Ectodermal cell (in vitro differentiated cells): ENCODE data around the gene MTAP.
A peak's percentile ranks its signal among the peaks of the same experiment; 100 is the strongest.

Experiments used
- H3K27ac ChIP-seq: 2 replicates; pipeline ENCODE4 v1.7.0; 2013; ENCODE audit warnings: mild to moderate bottlenecking, low read depth, low read length; ENCODE audit not compliant: insufficient read depth, poor library complexity, severe bottlenecking
- H3K27me3 ChIP-seq: 2 replicates; pipeline ENCODE4 v1.7.0; 2013; ENCODE audit warnings: mild to moderate bottlenecking, low read length; ENCODE audit not compliant: insufficient read depth, control insufficient read depth, poor library complexity, severe bottlenecking
- H3K36me3 ChIP-seq: one replicate; pipeline ENCODE4 v1.7.0; 2013; ENCODE audit warnings: low read length; ENCODE audit not compliant: control insufficient read depth, insufficient read depth
- H3K4me1 ChIP-seq: one replicate; pipeline ENCODE4 v1.7.0; 2013; ENCODE audit warnings: low read length; ENCODE audit not compliant: control insufficient read depth, insufficient read depth
- H3K4me3 ChIP-seq: 2 replicates; pipeline ENCODE4 v1.7.0; 2013; ENCODE audit warnings: low read depth, low read length, control low read depth; ENCODE audit not compliant: insufficient read depth
- H3K9me3 ChIP-seq: 2 replicates; pipeline ENCODE4 v1.7.0; 2013; ENCODE audit warnings: mild to moderate bottlenecking, low read length, moderate library complexity; ENCODE audit not compliant: control insufficient read depth
- WGBS, 2 experiments: methylation state at CpG; one replicate each; pipeline ENCODE4 v1.1.7; 2013; ENCODE audit warnings: missing lambda C conversion rate in 2 of 2; 5-methylcytosine and 5-hydroxymethylcytosine counted together

The MTAP gene

DNA sequence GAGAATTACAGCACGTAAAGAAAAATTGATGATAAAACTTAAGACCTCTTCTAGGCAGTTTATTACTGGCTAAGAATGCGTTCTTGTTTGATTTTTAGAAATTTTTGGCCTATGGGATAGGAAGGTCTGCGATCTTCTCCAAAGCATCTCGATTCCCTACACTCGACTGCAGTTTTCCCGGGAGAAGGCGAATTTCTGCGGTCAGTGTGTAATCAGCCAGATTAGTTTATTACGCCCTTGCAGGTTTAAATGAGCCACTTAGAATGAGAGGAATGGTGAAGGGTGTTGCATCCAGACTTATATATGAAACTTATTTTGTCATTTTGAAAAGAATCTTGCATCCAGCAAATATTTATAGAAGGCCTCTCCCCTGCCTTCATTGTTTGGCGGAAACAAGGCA lies 1.2 kb downstream of the MTAP start:
- Histone ChIP-seq H3K27me3 (peaks cover 28% of the 10 kb centered on the region), H3K9me3 (no peaks in the 10 kb centered on the region), H3K4me1 (peaks cover 8% of the 10 kb centered on the region), H3K27ac (peak overlapping the region; percentile 87), H3K36me3 (no peaks in the 10 kb centered on the region), H3K4me3 (peak overlapping the region; percentile 87)
- 14 to 17% methylated on average over 9 of the region's 10 CpGs for WGBS, 2 experiments

DNA sequence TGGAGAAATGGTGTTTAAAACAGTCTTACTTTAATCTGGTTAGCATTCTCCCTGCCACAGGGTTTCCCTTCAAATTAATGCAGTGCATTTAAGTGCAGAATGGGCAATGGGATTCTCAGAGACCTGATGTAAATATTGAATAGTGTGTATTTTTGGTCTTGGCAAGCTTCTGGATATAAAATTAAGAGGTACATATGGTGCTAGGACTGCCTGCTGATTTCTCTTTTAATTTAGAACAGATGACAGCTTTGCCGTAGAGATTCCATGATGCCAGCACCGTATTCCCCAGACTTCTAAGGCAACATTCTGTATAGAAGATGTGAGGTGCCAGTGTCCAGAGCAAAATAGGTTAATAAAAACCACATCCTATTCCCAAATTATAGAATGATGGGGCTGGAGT lies 1.9 kb downstream of the MTAP start:
- Histone ChIP-seq H3K9me3 (no peaks in the 10 kb centered on the region), H3K4me1 (peaks cover 8% of the 10 kb centered on the region), H3K27me3 (peaks cover 21% of the 10 kb centered on the region), H3K27ac (no peak overlapping the region), H3K36me3 (no peaks in the 10 kb centered on the region), H3K4me3 (peak overlapping the region; percentile 87)
- WGBS, 2 experiments, result 92 to 96% methylated on average over 2 of the region's 2 CpGs

DNA sequence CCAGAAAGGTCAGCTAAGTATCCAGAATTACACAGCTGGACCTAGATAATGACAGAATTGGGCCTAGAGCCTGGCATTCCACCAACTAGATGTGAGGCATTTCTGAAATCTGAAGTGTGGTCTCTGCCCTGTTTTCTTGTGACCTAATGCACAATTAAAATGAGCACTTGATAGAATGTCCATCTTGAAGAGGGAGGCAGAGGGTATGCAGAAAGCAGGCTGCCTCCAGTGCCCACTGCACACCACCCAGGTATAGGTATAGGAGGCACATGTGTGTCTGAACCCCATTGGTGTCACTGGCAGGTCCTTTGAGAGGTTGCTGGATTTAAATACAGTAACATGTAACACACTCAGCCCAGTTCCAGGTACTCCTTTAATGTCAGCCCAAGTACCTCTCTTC lies 2.4 kb downstream of the MTAP start:
- H3K9me3 ChIP-seq, result no peaks in the 10 kb centered on the region
- no peak overlapping the region for H3K27ac ChIP-seq
- no peak overlapping the region for H3K4me3 ChIP-seq
- H3K36me3 ChIP-seq, result peaks cover 3% of the 10 kb centered on the region
- peaks cover 8% of the 10 kb centered on the region for H3K4me1 ChIP-seq
- H3K27me3 ChIP-seq, result peaks cover 17% of the 10 kb centered on the region

DNA sequence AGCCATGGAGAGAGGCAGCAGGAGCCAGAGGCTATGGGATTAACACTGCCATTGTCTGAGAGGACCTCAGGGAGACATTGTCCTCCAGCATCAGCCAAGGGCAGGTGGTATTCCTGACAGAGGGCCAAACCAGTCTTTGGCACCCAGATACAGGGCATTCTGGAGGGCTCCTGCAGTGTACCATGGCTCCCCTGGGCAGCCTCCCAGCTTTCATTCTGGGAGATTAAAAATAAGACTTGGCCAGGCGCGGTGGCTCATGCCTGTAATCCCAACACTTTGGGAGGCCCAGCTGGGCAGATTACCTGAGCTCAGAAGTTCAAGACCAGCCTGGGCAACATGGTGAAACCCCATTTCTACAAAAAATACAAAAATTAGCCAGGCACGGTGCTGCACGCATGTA lies 4.2 kb downstream of the MTAP start:
- 93 to 95% methylated on average over 4 of the region's 4 CpGs for WGBS, 2 experiments
- Histone ChIP-seq H3K36me3 (peaks cover 6% of the 10 kb centered on the region), H3K27ac (no peak overlapping the region), H3K4me3 (no peak overlapping the region), H3K9me3 (no peaks in the 10 kb centered on the region), H3K4me1 (peaks cover 8% of the 10 kb centered on the region), H3K27me3 (no peaks in the 10 kb centered on the region)

DNA sequence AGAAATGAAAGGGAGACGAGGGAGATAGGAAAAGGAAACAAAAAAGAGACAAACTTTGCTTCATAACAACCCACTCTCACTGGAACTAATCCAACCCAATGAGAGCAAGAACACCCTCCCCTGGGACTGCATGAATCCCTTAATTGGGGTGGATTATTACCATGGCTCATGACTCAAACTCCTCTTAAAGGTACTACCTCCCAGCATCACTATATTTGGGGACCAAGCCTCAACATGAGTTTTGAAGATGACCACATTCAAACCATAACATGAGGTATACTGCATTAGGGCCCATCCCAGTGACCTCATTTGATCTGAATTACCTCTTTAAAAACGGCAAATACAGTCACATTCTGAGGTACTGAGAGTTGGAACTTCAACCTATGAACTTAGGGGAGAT lies 8.0 kb downstream of the MTAP start:
- no peaks in the 10 kb centered on the region for H3K4me1 ChIP-seq
- H3K4me3 ChIP-seq, result no peak overlapping the region
- no peaks in the 10 kb centered on the region for H3K27me3 ChIP-seq
- WGBS, 2 experiments, result 78 to 89% methylated on average over 1 to 2 of the region's 2 CpGs
- H3K27ac ChIP-seq, result no peak overlapping the region
- peaks cover 6% of the 10 kb centered on the region for H3K36me3 ChIP-seq
- H3K9me3 ChIP-seq, result no peaks in the 10 kb centered on the region

DNA sequence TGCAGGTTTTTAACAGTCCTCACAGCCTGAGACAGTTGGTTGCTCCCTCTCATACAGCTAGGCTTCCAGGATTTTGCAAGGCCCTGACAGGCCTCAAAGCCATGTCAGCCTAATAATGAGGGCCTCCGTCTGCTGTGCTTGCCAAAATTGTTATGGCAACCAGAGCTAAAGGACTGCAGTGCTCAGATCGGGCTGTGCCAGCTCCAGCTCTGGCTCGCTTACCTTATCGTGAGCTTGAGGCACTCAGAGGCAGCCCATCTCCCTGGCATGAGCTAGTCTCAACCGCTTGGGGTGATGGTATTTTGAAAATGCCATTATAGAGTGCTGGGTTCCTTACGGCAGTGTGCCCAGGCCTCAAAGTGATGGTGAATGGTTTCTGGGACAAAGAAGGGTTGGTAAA lies 8.4 kb downstream of the MTAP start:
- Histone ChIP-seq H3K4me3 (no peak overlapping the region), H3K27me3 (no peaks in the 10 kb centered on the region), H3K4me1 (no peaks in the 10 kb centered on the region), H3K36me3 (peaks cover 10% of the 10 kb centered on the region), H3K27ac (no peak overlapping the region), H3K9me3 (no peaks in the 10 kb centered on the region)
- 94 to 97% methylated on average over 6 of the region's 6 CpGs for WGBS, 2 experiments

DNA sequence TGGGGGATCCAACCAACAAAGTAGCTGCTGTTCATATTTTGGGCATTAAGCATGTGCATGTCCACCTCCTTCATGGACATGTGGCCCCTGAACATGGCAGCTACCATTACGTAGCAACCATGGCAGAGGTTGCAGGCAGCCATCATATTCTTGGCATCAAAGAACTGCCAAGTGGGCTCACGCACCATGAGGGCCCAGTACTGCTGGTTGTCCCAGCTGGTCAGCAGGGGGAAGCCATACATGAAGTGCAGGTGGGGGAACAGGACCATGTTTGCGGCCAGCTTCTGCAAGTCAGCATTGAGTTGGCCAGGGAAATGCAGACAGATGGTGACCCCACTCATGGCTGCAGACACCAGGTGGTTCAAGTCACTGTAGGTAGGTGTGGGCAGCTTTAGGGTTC lies 9.5 kb downstream of the MTAP start:
- Histone ChIP-seq H3K4me1 (no peaks in the 10 kb centered on the region), H3K27ac (no peak overlapping the region), H3K36me3 (peaks cover 15% of the 10 kb centered on the region), H3K27me3 (no peaks in the 10 kb centered on the region), H3K9me3 (no peaks in the 10 kb centered on the region), H3K4me3 (no peak overlapping the region)
- 94 to 95% methylated on average over 3 of the region's 3 CpGs for WGBS, 2 experiments

DNA sequence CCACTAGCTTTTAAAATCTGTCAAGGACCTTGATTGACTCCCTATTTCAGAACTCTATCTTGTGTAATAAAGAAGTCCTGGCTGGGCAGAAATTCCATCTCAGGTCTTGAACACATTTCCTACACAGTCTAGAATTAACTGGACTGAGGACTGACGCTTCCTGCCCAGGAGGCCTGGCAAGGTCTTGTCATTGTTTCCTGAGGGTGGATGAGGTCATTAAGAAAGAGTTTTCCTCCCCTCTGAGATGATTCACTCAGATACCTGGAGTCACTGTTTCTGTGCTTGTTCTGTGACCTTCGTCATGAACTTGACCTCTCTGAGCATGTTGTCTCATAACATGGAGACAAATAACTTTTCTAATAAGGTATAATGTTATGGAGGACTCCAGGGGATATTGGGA lies 10.0 kb downstream of the MTAP start:
- no peaks in the 10 kb centered on the region for H3K4me1 ChIP-seq
- no peaks in the 10 kb centered on the region for H3K9me3 ChIP-seq
- no peak overlapping the region for H3K4me3 ChIP-seq
- H3K36me3 ChIP-seq, result peaks cover 20% of the 10 kb centered on the region
- H3K27ac ChIP-seq, result no peak overlapping the region
- no peaks in the 10 kb centered on the region for H3K27me3 ChIP-seq
- WGBS, 2 experiments, result 86 to 92% methylated on average over 2 of the region's 2 CpGs

DNA sequence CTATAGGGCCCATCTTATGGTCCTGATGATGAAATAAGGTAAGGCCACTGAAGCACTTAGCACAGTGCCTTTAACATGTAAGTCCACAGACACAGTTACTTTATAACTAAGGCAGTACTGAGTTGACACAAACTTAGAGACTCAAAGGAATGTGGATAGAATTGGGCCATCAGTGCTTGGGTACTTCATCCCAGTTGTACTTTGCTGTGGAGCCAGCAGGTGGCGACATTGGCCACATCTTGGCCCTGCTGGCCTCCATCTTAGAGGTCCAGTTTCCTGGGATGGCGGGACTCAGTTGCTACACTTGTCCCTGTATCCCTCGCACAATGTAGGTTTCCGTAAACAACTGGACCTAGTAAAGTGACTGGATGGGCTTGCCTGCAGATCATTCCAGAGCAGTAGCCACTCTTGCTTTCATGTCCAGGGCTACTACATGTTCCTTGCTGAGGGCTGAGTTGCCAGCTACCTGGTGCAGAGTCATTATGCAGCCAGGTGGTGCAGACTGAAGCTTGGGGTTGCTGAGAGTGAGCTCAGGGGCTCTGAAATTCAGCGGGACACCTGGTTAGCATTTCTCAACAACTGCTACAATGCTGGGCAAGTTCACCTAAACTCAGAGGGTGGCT lies 10.6 kb downstream of the MTAP start:
- WGBS, 2 experiments, result 74 to 78% methylated on average over 5 of the region's 5 CpGs
- Histone ChIP-seq H3K36me3 (peaks cover 26% of the 10 kb centered on the region), H3K27me3 (no peaks in the 10 kb centered on the region), H3K9me3 (no peaks in the 10 kb centered on the region), H3K4me3 (no peak overlapping the region), H3K4me1 (no peaks in the 10 kb centered on the region), H3K27ac (no peak overlapping the region)

DNA sequence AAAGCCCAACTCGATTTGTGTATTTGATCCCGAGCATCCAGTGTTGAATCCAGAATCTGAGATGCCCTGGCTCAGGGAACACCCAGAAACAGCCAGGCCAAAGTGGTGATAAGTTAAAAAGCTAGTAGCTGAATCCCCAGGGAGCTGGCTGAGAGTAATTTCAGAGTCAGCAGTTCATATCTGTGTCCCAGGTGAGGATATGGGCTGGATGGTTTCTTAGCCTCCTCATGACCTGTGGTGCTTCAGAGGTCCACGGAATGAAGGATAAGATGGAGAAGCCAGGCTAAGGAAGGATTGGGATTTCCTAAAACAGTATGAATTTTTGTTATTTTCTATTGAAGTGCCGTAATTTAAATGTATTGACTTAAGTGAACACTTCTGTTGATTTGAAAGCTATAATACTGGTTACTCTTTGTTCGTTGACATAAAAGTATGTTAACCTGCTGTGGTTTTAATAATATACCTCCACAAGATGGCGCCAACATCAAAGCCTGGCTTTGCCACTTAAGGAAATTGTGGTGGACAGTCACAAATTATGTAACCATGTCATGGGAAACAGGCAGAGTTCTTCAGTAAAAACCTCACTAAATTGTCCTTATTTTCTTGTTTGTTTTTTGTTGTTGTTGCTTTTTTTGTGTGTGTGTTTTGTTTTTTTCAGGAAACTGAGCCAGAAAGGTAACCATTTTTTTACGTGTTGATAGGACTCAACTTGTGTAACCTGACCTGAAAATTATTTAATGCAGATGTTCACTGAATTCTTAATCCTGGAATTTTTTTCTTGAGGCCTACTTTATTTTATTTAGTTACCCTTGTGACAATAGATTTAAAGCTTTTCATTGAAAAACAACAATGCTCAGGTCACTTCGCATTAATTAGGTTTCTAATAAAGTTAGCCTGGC lies 11.4 kb downstream of the MTAP start:
- H3K9me3 ChIP-seq, result no peaks in the 10 kb centered on the region
- no peaks in the 10 kb centered on the region for H3K27me3 ChIP-seq
- H3K4me1 ChIP-seq, result no peaks in the 10 kb centered on the region
- H3K36me3 ChIP-seq, result peaks cover 33% of the 10 kb centered on the region
- 81 to 83% methylated on average over 8 of the region's 8 CpGs for WGBS, 2 experiments
- H3K27ac ChIP-seq, result no peak overlapping the region
- no peak overlapping the region for H3K4me3 ChIP-seq
